NCI-H510A treated with DMSO at 0.1 percent for 48 hours (cell line): ENCODE data around the gene YWHAH.
"Not testable (repeated sequence)": the region's sequence is repeated elsewhere in the genome, so short reads cannot be mapped to it uniquely, and the experiment has no call there.

Experiments
- DNase-seq: peaks from one replicate; lab custom pipeline; 2025; lab: John Stamatoyannopoulos, UW

YWHAH gene

DNA sequence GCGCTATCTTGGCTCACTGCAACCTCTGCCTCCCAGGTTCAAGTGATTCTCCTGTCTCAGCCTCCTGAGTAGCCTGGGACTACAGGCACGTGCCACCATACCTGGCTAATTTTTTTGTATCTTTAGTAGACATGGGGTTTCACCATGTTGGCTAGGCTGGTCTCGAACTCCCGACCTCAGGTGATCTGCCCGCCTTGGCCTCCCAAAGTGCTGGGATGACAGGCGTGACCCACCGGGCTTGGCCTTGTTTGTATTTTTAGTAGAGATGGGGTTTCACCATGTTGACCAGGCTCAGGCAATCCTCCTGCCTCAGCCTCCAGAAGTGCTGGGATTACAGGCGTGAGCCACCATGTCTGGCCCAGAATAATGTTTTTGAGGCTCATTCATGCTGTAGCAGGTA lies 37.6 kb downstream of the YWHAH start:
- not testable (repeated sequence) for DNase-seq

DNA sequence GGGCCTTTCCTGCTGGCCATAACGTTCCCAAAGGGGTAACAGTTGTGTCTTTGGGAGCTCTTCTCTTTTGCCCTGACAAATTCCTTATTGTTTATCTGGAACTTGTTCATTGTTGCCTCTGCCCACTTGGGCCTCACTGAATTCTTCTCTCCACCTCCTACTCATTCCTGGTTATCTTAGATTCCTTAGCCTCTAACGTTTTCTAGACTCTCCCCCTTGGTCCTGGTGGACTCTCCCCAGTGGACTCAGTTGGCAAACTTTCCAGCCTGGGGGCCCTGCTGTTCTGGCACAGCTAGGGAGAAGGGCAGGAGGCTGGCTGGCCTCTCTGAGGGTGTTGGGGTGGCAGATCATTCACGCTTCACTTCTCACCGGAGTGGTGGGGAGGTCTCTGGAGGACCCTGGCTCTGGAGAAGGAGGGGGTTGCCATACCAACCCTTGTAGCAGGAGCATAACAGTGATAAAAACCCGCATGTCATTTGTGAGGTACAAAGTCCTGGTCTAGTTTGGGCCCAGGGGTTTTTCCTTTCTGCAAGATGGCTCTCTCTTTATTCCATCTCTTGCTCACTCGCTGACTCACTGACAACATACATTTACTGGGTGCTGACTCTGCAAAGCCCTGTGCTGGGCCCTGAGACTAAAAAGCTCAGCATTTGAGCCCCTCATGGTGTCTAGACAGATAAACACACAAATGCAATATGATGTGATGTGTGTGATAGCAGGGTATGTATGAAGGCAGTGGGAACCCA lies 39.7 kb downstream of the YWHAH start:
- DNase-seq = no peak

DNA sequence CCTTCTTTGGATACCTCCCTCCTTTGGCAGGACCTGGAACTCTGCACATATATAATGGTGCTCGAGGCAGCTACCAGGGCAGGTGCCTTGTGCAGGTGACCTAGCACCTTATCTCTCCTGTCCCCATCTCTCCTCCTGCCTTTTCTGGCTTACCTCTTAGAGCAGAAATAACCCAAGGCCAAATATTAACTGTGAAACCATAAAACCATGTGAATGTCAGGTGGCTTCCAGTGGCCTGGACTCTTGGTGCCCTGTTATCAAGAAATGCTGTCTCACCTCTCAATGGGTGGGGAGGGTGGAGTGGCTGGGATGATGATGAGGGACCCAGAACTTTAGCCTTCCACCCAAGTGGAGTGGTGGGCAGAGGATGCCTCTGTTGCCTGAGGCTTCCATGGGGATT lies 42.9 kb downstream of the YWHAH start:
- DNase-seq = no peak

DNA sequence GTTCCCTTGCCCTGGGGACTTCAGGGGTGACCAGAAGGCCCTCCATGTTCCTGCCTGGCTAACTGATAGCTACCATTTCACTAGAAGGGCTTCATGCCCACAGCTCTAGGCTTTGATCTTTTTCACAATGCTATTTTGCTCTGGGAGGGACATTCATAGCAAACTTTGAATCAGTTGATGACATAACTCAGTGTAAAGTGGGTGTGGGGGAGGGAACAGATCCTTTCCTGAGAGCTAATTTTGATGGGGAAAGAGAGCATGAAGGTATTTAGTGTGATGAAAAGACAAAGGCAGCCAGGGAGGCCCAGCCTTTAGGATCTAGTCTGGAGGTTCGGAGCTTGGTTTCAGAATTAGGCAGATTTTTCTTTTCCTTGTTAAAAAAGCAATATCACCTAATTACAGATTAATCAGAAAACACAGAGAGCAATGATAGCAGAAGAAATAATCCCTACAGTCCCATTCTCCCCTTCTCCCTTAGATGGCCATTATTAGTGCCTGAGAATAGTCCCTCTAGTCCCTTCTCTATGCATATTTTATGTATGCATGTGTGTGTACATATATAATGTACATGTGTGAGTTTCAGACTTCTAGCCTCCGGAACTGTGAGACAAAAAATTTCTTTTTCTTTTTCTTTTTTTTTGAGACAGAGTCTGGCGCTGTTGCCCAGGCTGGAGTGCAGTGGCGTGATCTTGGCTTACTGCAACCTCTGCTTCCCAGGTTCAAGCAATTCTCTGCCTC lies 46.9 kb downstream of the YWHAH start:
- no peak for DNase-seq

- DNase-seq = no peak
These were observed 50.7 kb downstream of the YWHAH start for GRCh38 chr22:31995046-31995445.

GRCh38 chr22:31995807-31996206 lies 51.5 kb downstream of the YWHAH start:
- no peak for DNase-seq

DNA sequence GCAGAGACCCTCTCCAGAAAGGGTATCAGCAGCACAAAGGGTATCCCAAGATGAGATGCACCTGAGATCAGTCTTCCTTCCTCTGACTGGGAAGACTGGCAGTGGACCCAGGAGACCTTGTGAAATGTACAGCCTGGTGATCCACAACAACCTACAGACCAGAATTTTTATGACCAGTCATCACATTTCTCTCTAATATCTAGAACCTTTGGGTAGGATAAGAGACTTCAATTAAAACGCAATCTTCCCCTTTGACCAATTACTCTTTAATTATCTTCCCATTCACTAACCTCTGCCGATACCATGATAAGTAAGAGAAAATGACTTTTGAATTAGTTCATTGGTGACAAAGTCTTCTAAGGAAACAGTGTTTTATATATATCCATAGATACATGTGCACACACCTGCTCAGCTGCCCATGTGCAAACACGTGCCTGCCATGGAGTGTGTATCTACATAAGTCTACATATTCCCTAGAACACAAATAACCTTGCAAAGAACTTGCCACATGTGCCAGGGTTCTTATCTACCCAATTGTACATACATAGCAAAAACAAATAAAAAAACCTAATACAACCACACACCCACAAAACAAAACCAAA lies 54.5 kb downstream of the YWHAH start:
- no peak for DNase-seq

GRCh38 chr22:32000181-32000580 lies 55.8 kb downstream of the YWHAH start:
- no peak for DNase-seq

GRCh38 chr22:32005453-32005852 lies 61.1 kb downstream of the YWHAH start:
- DNase-seq = no peak
